Ascending aorta (tissue), 2 donors: Measurements from ENCODE around the gene UMAD1. TPM values are rescaled to one million over a fixed set of nuclear protein-coding genes. Genes with fewer than 3 reads are reported as not detected.
A peak's percentile ranks its signal among the peaks of the same experiment; 100 is the strongest.

Experiments used
- DNase-seq, 2 donors: peaks; one replicate each; pipeline ENCODE4 v3.0.0-alpha.2; 2019; ENCODE audit warnings: low spot score in 2 of 2
- H3K27ac ChIP-seq, 2 donors: fragments of 200-600 bp; sonication (generic); one replicate each; pipeline ENCODE4 v1.5.1; 2016 to 2017; ENCODE audit warnings: mild to moderate bottlenecking in 1 of 2
- H3K27me3 ChIP-seq: fragments of 200-600 bp; sonication (generic); one replicate; pipeline ENCODE4 v1.5.1; 2017
- H3K36me3 ChIP-seq, 2 donors: fragments of 200-600 bp; sonication (generic); one replicate each; pipeline ENCODE4 v1.5.1; 2016
- H3K4me1 ChIP-seq, 2 donors: fragments of 200-600 bp; sonication (generic); one replicate each; pipeline ENCODE4 v1.5.1; 2016 to 2017; ENCODE audit warnings: mild to moderate bottlenecking in 1 of 2
- H3K4me3 ChIP-seq, 2 donors: fragments of 200-600 bp; sonication (generic); one replicate each; pipeline ENCODE4 v1.5.1; 2016 to 2017; ENCODE audit warnings: mild to moderate bottlenecking in 1 of 2
- H3K9me3 ChIP-seq, 2 donors: fragments of 200-600 bp; sonication (generic); one replicate each; pipeline ENCODE4 v1.5.1; 2016
- CTCF ChIP-seq, 3 experiments: fragments of 200-600 bp in 2 of 3; fragments of 450-650 bp in 1 of 3; sonication (generic) in 2 of 3; IDR thresholded peaks; one replicate each; pipeline ENCODE4 v1.5.1; 2016 to 2019; ENCODE audit warnings: antibody characterized with exemption in 3 of 3, mild to moderate bottlenecking in 1 of 3, moderate library complexity in 1 of 3
- intact Hi-C: fragments of 100-400 bp; cut with DNase I; formaldehyde crosslinking; loops from one replicate; pipeline ENCODE4 v1.15.1; 2023
- total RNA-seq: library from RNA; depleted of rRNA; stranded (reverse); fragments of >200 nt; gene quantifications from one replicate; pipeline ENCODE4 v1.1.0, GENCODE V29; 2016

The UMAD1 gene
- total RNA-seq, 1 donor from 2014 or later = 17.7 TPM

- intact Hi-C loops = no loop called here
- no peaks in the 10 kb centered on the region for H3K27me3 ChIP-seq
- TF ChIP-seq CTCF (IDR thresholded peaks at IDR 0.05) = no peak
- no peak overlapping the region for H3K27ac ChIP-seq
- DNase-seq = no peak
- no peaks in the 10 kb centered on the region for H3K9me3 ChIP-seq
- no peaks in the 10 kb centered on the region for H3K36me3 ChIP-seq
- H3K4me3 ChIP-seq = no peak overlapping the region
- H3K4me1 ChIP-seq = no peaks in the 10 kb centered on the region
Measured at GRCh38 chr7:7665031-7665430, 24.5 kb downstream of the UMAD1 start.

GRCh38 chr7:7667187-7667586 lies 26.6 kb downstream of the UMAD1 start:
- Histone ChIP-seq H3K4me1 (peaks cover 0 to 3% of the 10 kb centered on the region in 2 donors), H3K27me3 (no peaks in the 10 kb centered on the region), H3K27ac (no peak overlapping the region), H3K9me3 (no peaks in the 10 kb centered on the region), H3K36me3 (no peaks in the 10 kb centered on the region), H3K4me3 (no peak overlapping the region)
- DNase-seq = no peak
- intact Hi-C loops = no loop called here
- TF ChIP-seq CTCF (IDR thresholded peaks at IDR 0.05) = no peak

- intact Hi-C loops = no loop called here
- Histone ChIP-seq H3K27me3 (no peaks in the 10 kb centered on the region), H3K4me1 (peaks cover 0 to 3% of the 10 kb centered on the region in 2 donors), H3K36me3 (no peaks in the 10 kb centered on the region), H3K27ac (no peak overlapping the region), H3K9me3 (no peaks in the 10 kb centered on the region), H3K4me3 (no peak overlapping the region)
- no peak for DNase-seq
- TF ChIP-seq CTCF (IDR thresholded peaks at IDR 0.05) = no peak
Measured at GRCh38 chr7:7668706-7669105, 28.2 kb downstream of the UMAD1 start.

- Histone ChIP-seq H3K36me3 (no peaks in the 10 kb centered on the region), H3K27ac (peak overlapping the region; percentile 33 to 63), H3K4me3 (no peak overlapping the region), H3K4me1 (peaks cover 0 to 6% of the 10 kb centered on the region in 2 donors), H3K27me3 (no peaks in the 10 kb centered on the region), H3K9me3 (no peaks in the 10 kb centered on the region)
- intact Hi-C loops = no loop called here
- no peak for TF ChIP-seq CTCF (IDR thresholded peaks at IDR 0.05)
- DNase-seq = no peak
Measured at GRCh38 chr7:7670490-7670889, 29.9 kb downstream of the UMAD1 start.

- DNase-seq = no peak
- Histone ChIP-seq H3K4me3 (no peak overlapping the region), H3K4me1 (peaks cover 0 to 6% of the 10 kb centered on the region in 2 donors), H3K27me3 (no peaks in the 10 kb centered on the region), H3K36me3 (no peaks in the 10 kb centered on the region), H3K9me3 (no peaks in the 10 kb centered on the region), H3K27ac (peak overlapping the region; percentile 33 to 63)
- intact Hi-C loops = no loop called here
- TF ChIP-seq CTCF (IDR thresholded peaks at IDR 0.05) = no peak
Measured at GRCh38 chr7:7671361-7671760, 30.8 kb downstream of the UMAD1 start.
